Activated CD4-positive, CD25-positive, alpha-beta regulatory T cell treated with anti-CD3 and anti-CD28 coated beads, Interleukin-2, amount 50 U/mL, for 24 hours (primary cell): ENCODE measurements around the gene PHETA1.

Source experiments
- ATAC-seq, 2 donors: fragments of 150-1000 bp; cut with Tn5 transposase; one replicate each; pipeline ENCODE4 v1.10.0; 2021; ENCODE audit warnings: mild to moderate bottlenecking in 1 of 2, moderate library complexity in 1 of 2

The PHETA1 gene

GRCh38 chr12:111319600-111320257 is 49.2 kb downstream of the PHETA1 start:
- no peak for ATAC-seq

GRCh38 chr12:111318450-111318849 is 50.4 kb downstream of the PHETA1 start:
- ATAC-seq: no peak

- no peak for ATAC-seq
These were observed 52.2 kb downstream of the PHETA1 start for GRCh38 chr12:111316671-111317070.

GRCh38 chr12:111314953-111315539 is 53.8 kb downstream of the PHETA1 start:
- no peak for ATAC-seq

- ATAC-seq: peak; percentile 48 to 53
These were observed 55.0 kb downstream of the PHETA1 start for GRCh38 chr12:111313833-111314259.

GRCh38 chr12:111312708-111313107 is 56.2 kb downstream of the PHETA1 start:
- ATAC-seq: no peak

GRCh38 chr12:111312016-111312415 is 56.9 kb downstream of the PHETA1 start:
- no peak for ATAC-seq

GRCh38 chr12:111311011-111311410 is 57.9 kb downstream of the PHETA1 start:
- no peak for ATAC-seq
